ENCODE measurements around the gene GPR85. TPM values are rescaled to one million over a fixed set of nuclear protein-coding genes. Genes with fewer than 3 reads are reported as not detected.

Gene GPR85, protein sequence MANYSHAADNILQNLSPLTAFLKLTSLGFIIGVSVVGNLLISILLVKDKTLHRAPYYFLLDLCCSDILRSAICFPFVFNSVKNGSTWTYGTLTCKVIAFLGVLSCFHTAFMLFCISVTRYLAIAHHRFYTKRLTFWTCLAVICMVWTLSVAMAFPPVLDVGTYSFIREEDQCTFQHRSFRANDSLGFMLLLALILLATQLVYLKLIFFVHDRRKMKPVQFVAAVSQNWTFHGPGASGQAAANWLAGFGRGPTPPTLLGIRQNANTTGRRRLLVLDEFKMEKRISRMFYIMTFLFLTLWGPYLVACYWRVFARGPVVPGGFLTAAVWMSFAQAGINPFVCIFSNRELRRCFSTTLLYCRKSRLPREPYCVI
- total RNA-seq = 0.19 and 2.8 TPM in 2 replicates

DNA sequence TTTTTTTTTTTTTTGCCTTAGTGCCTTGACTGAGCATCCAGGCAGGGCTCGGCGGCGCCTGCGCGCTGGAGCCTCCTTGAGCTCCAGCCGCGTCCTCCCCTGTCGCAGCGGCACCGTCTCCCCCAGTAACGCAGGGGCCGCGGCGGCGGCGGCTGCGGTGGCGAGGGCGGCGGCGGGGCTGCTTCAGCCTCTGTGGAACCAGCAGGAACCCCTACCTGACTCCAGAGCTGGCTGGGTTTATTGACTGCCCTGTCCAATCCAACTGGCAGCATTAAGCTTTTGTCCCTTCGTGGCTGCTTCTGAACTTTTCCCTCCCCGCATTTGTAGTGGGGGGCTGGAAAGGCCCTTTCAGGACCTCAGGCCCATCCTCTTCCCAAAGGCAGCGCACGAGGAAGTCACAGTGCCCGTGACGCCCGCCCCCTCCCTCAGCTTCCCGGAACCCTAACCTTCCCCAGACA, at the start of gene GPR85:
Gene GPR85 (minus strand): TSS at position 397 of the 458 bp plus-strand sequence. CDS start 2,106 bp downstream, outside the sequence.

DNA sequence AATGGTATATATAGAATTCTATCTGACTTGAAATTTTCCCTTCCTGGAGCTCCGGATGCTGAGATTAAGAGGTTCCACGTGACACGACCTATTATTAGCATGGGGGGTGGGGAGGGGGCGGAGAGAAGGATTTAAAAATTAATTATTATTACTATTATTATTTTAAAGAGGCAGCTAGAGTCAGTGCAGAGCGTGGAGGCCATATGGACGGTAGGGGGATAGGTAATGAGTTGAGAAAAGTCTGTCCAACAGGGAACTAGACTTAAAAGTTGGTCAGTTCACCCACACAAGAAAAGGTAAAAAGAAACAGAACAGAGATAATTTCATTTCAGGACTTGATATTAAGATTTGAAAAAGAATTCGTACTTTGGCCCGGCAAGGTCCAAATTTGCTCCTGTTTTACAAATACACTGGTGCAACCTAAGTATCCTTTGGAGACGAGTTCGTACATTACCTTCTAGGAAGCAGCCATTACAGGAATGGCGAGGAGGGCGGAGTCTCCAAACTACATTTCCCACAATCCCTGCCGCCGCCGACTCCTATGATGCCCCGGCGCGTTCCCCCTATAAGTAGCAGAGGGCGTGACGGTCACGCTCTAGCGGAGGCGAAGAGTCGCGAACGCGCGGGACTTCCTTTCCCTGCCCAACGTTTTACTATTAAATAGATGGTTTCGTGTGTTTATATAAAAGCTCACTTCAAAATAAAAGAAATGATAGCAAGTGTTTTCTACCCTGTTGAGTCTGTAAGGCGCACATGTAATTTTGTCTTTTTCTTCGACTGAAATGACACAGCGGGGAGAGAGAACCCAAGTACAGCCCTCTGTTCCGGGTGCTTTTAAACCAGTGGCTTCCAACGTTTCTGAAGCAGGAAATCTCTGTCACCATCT, 31.7 kb upstream of the GPR85 start, which contains the start of gene SMIM30:
Gene SMIM30 (minus strand): TSS at position 481 of the 886 bp plus-strand sequence. CDS start 976 bp downstream, outside the sequence.

Other genes starting within 250 kb of the GPR85 start
- 39.0 and 41.3 TPM in 2 replicates for gene SMIM30, start 31.7 kb upstream of the GPR85 start, total RNA-seq

Measured in endothelial cell of coronary artery (primary cell).